Hepatocyte (in vitro differentiated cells): ENCODE measurements around the gene POLR2F. TPM values are rescaled to one million over a fixed set of nuclear protein-coding genes. Genes with fewer than 3 reads are reported as not detected.

Experiments
- DNase-seq: peaks from one replicate; pipeline ENCODE4 v3.0.0-alpha.2; 2016; ENCODE audit warnings: low spot score
- H2AFZ ChIP-seq: fragments of 200-600 bp; sonication (generic); 2 replicates; pipeline ENCODE4 v1.6.0; 2016; ENCODE audit warnings: antibody characterized with exemption, mild to moderate bottlenecking
- H3K27ac ChIP-seq: fragments of 200-600 bp; sonication (generic); 2 replicates; pipeline ENCODE4 v1.5.1; 2016; ENCODE audit warnings: mild to moderate bottlenecking
- H3K27me3 ChIP-seq: fragments of 200-600 bp; sonication (generic); 2 replicates; pipeline ENCODE4 v1.6.1; 2016
- H3K36me3 ChIP-seq: fragments of 200-600 bp; sonication (generic); replicated peaks from 2 replicates; pipeline ENCODE4 v1.5.1; 2016; ENCODE audit warnings: low read depth; ENCODE audit not compliant: insufficient read depth
- H3K4me1 ChIP-seq: fragments of 200-600 bp; sonication (generic); 2 replicates; pipeline ENCODE4 v1.5.1; 2016; ENCODE audit warnings: mild to moderate bottlenecking, moderate library complexity; ENCODE audit not compliant: insufficient read depth
- H3K4me2 ChIP-seq: fragments of 200-600 bp; sonication (generic); 2 replicates; pipeline ENCODE4 v1.6.0; 2016
- H3K4me3 ChIP-seq: fragments of 200-600 bp; sonication (generic); 2 replicates; pipeline ENCODE4 v1.5.1; 2016; ENCODE audit warnings: mild to moderate bottlenecking
- H3K79me2 ChIP-seq: fragments of 200-600 bp; sonication (generic); 2 replicates; pipeline ENCODE4 v1.6.0; 2017; ENCODE audit warnings: mild to moderate bottlenecking
- H3K9me2 ChIP-seq: fragments of 200-600 bp; sonication (generic); replicated peaks from 2 replicates; pipeline ENCODE4 v1.6.0; 2017; ENCODE audit warnings: mild to moderate bottlenecking; ENCODE audit not compliant: insufficient read depth
- H3K9me3 ChIP-seq: fragments of 200-600 bp; sonication (generic); 2 replicates; pipeline ENCODE4 v1.5.1; 2016; ENCODE audit warnings: low read depth, mild to moderate bottlenecking
- H4K20me1 ChIP-seq: fragments of 200-600 bp; sonication (generic); 2 replicates; pipeline ENCODE4 v1.6.0; 2016; ENCODE audit warnings: mild to moderate bottlenecking; ENCODE audit not compliant: insufficient read depth, poor library complexity, severe bottlenecking
- EZH2 ChIP-seq: fragments of 200-600 bp; sonication (generic); IDR thresholded peaks from 2 replicates; pipeline ENCODE4 v1.6.1; 2016; ENCODE audit warnings: antibody characterized with exemption, mild to moderate bottlenecking, borderline replicate concordance
- EZH2phosphoT487 ChIP-seq: fragments of 200-600 bp; sonication (generic); IDR thresholded peaks from one replicate; pipeline ENCODE4 v1.6.1; 2018; ENCODE audit warnings: antibody characterized with exemption, mild to moderate bottlenecking, low read depth, moderate library complexity; ENCODE audit not compliant: unreplicated experiment, severe bottlenecking
- WGBS: methylation state at CpG from one replicate; pipeline ENCODE4 v1.1.6; 2016; ENCODE audit warnings: low lambda C conversion rate; ENCODE audit errors: missing lambda C conversion rate; 5-methylcytosine and 5-hydroxymethylcytosine counted together
- polyA plus RNA-seq: library from polyadenylated mRNA; unstranded; fragments of >200 nt; fragmentation: Nextera tagmentation; extraction: Ambion mirVana; gene quantifications from 2 replicates; pipeline ENCODE4 v1.2.1, GENCODE V29; 2016
- total RNA-seq: library from RNA; depleted of rRNA; stranded (reverse); fragments of >200 nt; gene quantifications from 2 replicates; pipeline ENCODE4 v1.2.3, GENCODE V29; 2014
- TF ChIP-seq, protein P1 (sequence below): fragments of 200-600 bp; sonication (generic); IDR thresholded peaks from 2 replicates; pipeline ENCODE4 v1.5.1; 2016; ENCODE audit warnings: antibody characterized with exemption, mild to moderate bottlenecking; ENCODE audit not compliant: poor library complexity

Gene POLR2F
- total and polyA plus RNA-seq, 2 experiments from 2014 or later = 59.4 to 119 TPM

DNA sequence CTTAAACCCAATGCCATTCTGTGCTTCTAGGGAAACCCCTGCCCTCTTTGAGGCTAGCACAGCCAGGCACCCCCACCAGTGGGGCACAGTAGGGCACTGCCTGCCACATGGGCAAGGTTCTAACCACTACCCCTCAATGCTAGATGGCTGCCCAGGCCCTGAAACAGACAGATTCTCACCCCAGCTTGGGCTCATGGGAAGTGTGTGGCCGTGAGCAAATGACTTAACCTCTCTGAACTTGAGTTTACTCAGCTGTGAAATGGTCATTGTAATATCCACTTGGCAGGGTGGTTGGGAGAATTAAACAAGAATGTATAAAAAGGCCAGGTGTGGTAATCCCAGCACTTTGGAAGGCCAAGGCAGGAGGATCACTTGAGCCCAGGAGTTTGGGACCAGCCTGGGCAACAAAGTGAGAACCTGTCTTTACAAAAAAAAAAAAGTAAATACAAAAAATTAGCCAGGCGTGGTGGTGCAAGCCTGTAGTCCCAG lies 22.5 kb upstream of the POLR2F start:
- no peak overlapping the region for H2AFZ ChIP-seq

GRCh38 chr22:37931893-37932389 lies 21.6 kb upstream of the POLR2F start:
- TF ChIP-seq, protein P1, sequence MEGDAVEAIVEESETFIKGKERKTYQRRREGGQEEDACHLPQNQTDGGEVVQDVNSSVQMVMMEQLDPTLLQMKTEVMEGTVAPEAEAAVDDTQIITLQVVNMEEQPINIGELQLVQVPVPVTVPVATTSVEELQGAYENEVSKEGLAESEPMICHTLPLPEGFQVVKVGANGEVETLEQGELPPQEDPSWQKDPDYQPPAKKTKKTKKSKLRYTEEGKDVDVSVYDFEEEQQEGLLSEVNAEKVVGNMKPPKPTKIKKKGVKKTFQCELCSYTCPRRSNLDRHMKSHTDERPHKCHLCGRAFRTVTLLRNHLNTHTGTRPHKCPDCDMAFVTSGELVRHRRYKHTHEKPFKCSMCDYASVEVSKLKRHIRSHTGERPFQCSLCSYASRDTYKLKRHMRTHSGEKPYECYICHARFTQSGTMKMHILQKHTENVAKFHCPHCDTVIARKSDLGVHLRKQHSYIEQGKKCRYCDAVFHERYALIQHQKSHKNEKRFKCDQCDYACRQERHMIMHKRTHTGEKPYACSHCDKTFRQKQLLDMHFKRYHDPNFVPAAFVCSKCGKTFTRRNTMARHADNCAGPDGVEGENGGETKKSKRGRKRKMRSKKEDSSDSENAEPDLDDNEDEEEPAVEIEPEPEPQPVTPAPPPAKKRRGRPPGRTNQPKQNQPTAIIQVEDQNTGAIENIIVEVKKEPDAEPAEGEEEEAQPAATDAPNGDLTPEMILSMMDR = no peak
- no peak for TF ChIP-seq EZH2phosphoT487
- no peak for TF ChIP-seq EZH2
- no peak overlapping the region for H3K4me2 ChIP-seq
- no peaks in the 10 kb centered on the region for H3K9me2 ChIP-seq
- DNase-seq = no peak
- H3K9me3 ChIP-seq = no peaks in the 10 kb centered on the region
- no peaks in the 10 kb centered on the region for H3K27me3 ChIP-seq
- H3K4me1 ChIP-seq = no peaks in the 10 kb centered on the region
- no peak overlapping the region for H3K4me3 ChIP-seq
- WGBS = 95% methylated on average over 6 of the region's 6 CpGs
- H2AFZ ChIP-seq = no peak overlapping the region
- H4K20me1 ChIP-seq = no peaks in the 10 kb centered on the region
- H3K27ac ChIP-seq = no peak overlapping the region
- no peaks in the 10 kb centered on the region for H3K36me3 ChIP-seq
- no peaks in the 10 kb centered on the region for H3K79me2 ChIP-seq

More for the DNA sequence above, 22.5 kb upstream of the POLR2F start:
- 84% methylated on average over 2 of the region's 2 CpGs for WGBS
- Histone ChIP-seq H4K20me1 (no peaks in the 10 kb centered on the region), H3K27me3 (no peaks in the 10 kb centered on the region), H3K27ac (no peak overlapping the region), H3K4me2 (no peak overlapping the region), H3K79me2 (no peaks in the 10 kb centered on the region), H3K9me3 (no peaks in the 10 kb centered on the region), H3K4me3 (no peak overlapping the region), H3K36me3 (no peaks in the 10 kb centered on the region), H3K9me2 (no peaks in the 10 kb centered on the region), H3K4me1 (no peaks in the 10 kb centered on the region)
- DNase-seq = no peak
- TF ChIP-seq EZH2phosphoT487 (no peak), EZH2 (no peak)
- TF ChIP-seq, protein P1 = no peak

DNA sequence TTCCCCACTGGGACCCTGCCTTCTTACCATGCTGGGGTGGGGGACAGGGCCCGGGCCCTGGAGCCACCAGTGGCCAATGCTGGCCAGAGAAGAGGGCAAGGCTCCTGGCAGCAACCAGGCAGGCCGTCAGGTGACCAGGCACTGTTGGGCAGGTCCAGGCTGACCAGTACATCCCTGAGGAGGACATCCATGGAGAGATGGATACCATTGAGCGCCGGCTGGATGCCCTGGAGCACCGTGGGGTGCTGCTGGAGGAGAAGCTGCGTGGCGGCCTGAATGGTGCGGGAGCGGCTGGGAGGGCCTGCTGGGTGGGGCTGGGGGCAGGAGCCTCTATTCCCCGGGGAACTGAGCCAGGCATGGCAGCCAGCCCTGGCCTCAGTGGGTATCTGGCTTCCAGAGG lies 21.1 kb upstream of the POLR2F start:
- H3K27ac ChIP-seq = no peak overlapping the region
- no peaks in the 10 kb centered on the region for H3K9me3 ChIP-seq
- DNase-seq = no peak
- H3K79me2 ChIP-seq = no peaks in the 10 kb centered on the region
- no peaks in the 10 kb centered on the region for H3K27me3 ChIP-seq
- no peaks in the 10 kb centered on the region for H3K4me1 ChIP-seq
- WGBS = 92% methylated on average over 9 of the region's 10 CpGs
- TF ChIP-seq, protein P1 = no peak
- no peak for TF ChIP-seq EZH2
- no peak for TF ChIP-seq EZH2phosphoT487
- no peaks in the 10 kb centered on the region for H3K9me2 ChIP-seq
- no peak overlapping the region for H3K4me3 ChIP-seq
- no peak overlapping the region for H2AFZ ChIP-seq
- H3K4me2 ChIP-seq = no peak overlapping the region
- no peaks in the 10 kb centered on the region for H4K20me1 ChIP-seq
- H3K36me3 ChIP-seq = no peaks in the 10 kb centered on the region
